GM15510 (cell line): ENCODE measurements around the gene NFKBIZ.

ENCODE experiments used
- POLR2A ChIP-seq: IDR thresholded peaks from 3 replicates; pipeline ENCODE4 v1.6.1; 2011; ENCODE audit warnings: borderline replicate concordance; ENCODE audit not compliant: insufficient read length; ENCODE audit errors: extremely low read depth

Gene NFKBIZ

DNA sequence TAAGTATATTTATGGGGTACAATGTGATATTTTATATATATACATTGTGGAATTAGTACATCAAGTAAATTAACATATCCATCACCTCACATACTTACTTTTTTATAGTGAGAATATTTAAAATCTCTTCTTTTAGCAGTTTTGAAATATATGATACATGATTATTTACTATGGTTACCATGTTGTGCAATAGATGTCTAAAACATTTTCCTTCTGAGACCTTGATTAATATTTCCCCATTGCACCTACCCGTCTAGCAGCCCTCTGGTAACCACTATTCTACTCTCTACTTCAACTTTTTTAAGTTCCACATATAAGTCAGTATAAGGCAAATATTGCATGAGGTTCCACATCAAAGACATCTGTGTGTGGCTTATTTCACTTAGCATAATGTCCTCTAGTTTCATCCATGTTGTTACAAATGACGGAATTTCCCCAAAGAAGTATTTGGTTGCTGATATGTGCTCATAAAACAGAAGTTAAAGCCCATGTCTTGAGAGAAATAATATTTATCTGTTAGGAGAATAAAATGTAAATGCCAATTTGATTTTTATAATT, 29.6 kb upstream of the NFKBIZ start:
- TF ChIP-seq POLR2A = no peak

DNA sequence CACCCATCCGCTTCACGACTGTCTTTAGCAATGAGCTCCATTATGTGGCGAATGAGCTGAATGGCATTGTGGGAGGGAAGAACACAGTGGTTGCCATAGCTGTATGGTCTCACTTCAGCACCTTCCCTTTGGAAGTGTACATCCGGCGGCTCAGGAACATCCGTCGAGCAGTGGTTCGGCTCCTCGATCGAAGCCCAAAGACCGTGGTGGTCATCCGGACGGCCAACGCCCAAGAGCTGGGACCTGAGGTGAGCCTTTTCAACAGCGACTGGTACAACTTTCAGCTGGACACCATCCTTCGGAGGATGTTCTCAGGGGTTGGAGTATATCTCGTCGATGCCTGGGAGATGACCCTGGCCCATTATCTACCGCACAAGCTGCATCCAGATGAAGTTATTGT, 27.8 kb upstream of the NFKBIZ start:
- TF ChIP-seq POLR2A = no peak

DNA sequence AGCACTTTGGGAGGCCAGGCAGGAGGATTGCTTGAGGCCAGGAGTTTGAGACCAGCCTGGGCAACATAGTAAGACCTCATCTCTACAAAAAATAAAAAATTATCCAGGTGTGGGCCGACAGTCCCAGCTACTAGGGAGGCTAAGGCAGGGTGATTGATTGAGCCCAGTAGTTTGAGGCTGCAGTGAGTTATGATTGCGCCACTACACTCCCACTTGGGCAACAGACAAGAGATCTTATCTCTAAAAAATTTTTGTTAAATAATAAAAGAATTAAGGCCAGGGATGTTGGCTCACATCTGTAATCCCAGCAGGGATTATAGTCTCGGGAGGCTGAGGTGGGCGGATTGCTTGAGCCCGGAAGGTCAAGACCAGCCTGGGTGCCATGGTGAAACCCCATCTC, 25.8 kb upstream of the NFKBIZ start:
- TF ChIP-seq POLR2A = no peak

DNA sequence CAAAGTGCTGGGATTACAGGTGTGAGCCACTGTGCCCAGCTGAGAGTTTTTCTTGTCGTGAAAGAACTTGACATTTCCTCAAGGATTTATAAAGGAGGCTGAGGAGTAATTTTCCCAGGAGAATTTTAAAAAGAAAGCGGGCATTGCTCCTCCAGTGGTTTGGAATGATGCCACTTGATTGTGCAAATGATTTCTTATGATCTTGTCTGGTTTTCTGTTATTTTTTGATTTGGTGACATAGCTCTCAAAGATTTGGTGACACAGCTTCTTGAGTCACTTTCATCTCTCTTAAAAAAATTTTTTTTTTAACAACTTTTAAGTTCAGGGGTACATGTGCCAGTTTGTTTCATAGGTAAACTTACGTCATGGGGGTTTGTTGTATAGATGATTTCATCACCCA, 24.6 kb upstream of the NFKBIZ start:
- no peak for TF ChIP-seq POLR2A

DNA sequence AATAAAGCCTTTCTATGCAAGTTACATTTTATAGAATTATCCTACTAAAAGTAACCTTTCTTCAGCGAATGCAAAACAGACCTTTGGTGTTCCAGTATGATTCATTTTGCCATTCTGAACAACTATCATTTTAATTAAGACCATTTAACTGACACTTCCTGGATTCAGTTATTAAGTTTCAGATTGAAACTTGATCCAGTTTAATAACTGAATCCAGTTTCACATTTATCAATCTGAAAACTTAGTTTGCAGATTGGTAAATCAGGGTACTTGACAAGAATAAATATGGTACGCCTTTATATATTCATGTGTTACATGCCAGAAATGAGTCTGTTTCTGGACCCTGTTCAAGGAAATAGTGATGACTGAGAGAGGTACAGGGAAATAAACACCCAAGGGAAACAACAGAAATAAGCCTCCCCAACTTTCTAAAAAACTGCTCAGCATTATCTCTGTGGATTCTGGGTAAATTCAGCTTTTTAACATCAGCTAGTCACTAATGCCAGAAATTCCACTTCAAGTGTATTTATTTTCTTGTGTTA, 23.3 kb upstream of the NFKBIZ start:
- no peak for TF ChIP-seq POLR2A

DNA sequence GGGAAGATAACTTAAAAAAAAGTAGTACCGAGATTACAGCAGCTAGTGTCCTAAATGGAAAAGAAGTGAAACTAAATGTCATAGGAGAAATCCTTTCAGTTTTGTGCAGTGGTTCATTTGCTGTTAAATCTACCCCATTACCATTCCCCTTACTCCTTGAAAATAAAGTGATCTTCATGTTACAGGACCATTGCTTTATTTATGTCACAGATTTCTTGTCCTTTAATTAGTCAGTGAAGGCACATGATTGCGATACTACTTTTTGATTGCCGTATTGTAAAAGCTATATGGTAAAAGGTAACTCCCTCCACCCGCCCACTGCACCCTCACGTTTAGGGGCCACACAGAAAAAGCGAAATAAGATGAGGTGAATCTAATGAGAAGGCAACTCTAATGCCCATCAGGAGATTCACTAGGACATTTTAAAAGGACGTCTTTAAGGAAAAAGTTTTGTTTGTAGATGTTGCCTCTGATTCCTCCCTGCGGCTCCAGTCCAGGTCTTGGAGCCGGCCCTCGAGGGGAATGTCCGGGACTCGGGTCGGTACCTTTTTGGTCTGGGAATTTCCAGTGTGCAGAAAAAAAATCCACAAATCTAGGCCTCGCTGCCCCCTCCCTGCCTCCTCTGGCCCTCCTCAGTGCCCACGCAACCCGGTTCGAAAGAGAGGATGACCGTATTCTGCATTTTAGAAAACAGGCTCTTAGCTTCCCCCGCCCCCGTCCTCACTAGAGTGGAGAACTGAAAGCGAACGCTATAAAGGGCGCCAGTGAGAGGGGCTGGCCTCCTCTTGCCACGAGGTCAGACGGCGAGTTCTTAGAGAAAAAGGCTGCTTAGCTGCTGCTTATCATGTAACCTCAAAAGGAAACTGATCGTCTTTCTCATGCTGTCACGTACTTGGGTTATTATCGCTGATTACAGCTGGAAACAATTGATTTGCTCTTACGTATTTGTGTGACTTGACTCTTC, 21.8 kb upstream of the NFKBIZ start:
- TF ChIP-seq POLR2A = peak; percentile 75

DNA sequence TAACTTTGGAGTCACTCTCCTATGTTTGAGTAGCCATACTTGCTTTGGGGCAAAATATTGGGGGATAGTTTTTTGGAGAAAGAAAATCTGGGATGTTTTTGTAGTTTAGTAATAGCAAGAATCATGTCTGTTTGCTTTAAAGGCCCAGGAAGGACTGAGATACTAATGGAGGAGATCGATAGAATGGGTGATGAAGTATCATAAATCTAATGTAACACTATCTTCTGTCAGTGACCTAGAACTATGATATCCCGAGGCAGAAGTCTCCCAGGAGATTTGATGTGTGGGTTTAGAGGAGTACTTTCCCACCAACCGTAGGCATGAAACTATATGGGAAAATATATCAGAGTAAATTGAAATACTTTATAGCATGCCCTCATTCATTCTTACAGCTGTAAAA, 21.0 kb upstream of the NFKBIZ start:
- no peak for TF ChIP-seq POLR2A

DNA sequence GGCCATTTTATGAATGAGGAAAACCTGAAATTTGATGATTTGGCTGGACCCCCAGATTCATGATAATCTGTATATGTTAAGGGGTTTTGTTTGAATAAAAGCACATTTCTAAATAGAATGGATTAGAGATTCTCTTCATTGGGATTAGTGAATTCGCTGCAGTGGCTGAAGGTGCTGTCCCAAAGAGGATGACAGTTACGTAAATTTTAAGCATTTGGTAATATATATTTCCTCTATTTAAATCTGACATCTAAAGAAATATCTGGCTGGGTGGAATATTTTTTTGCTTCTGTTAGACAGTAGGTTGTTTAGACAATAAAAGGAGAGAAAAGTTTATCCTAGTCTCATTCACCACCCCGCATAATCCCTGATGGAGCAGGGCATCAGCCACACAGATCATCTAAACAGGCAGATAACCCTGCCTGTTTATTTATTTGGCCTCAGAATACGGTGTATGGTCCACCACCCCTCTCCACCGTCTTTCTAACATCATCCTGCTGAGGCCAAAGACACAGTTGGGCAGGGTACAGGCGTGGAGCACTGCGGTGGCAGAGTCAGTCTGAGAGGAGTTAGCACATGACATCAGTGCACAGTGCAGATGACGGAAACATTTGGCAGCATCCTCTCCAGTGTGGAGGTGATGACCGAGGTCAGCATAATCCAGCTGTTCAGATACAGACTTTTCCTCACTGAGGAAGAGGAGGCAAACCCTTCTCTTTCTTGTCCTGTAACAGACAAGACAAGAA, 20.4 kb upstream of the NFKBIZ start:
- TF ChIP-seq POLR2A = peak; percentile 55

DNA sequence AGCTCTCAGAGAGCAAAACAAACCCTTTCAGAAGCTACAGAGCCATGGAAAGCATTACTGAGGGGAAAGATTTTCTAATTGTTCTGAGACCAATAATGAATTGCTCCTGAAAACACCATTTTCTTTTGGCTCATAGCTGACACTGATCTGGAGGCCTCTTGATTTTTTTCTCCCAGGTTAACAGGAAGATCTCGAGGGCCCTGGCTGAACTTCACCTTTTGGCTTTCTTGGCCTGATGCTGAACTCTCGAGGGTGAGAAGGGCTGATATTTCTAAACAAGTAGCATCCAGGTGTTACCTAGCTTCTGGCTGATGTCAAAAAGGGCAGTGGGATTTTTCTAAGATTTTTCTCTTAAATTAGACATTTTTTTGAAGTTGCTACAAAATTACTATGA, 19.9 kb upstream of the NFKBIZ start:
- TF ChIP-seq POLR2A = no peak

DNA sequence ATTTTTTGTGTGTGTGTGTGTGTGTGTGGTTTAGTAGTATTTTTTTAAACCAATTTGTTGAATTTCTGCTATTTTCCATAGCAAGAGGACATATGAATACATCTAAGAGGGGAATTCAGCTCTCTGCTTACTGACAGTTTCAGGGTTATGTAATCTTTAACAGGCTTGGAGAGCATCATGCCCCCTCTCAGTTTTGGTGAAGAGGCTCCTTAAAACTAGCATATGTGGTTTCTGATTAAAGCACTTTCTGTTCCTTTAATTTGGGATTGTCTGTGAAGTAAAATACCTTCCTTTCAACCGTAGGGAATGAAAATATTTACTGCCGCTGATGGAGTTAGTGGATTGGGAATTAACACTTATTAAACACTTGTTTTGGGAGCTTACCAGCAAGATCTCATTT, 19.4 kb upstream of the NFKBIZ start:
- TF ChIP-seq POLR2A = no peak

DNA sequence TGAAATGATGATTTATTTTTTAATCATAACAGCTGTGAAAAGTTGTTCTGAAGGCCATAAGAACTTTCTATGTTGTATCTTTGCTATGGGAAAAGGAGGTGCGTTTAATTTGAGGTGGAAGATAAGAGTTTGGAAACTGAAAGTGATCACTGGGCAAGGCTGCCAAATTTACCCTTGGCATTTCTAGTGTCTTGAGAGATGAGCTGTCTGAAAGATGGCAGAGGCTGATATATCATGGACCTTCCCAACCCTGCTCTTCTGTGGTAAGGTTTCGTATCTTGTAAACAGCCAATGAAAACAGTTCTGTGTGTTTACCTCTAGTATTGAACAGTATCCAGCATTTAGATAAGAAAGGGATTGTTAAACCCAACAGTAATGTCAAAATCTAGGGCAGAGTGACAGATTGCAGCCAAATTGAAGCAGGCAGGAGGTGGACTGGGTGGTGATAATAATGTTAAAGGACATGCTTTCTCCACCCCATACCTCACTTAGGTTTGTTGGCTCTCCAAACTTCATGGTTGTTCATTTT, 15.8 kb upstream of the NFKBIZ start:
- TF ChIP-seq POLR2A = no peak

DNA sequence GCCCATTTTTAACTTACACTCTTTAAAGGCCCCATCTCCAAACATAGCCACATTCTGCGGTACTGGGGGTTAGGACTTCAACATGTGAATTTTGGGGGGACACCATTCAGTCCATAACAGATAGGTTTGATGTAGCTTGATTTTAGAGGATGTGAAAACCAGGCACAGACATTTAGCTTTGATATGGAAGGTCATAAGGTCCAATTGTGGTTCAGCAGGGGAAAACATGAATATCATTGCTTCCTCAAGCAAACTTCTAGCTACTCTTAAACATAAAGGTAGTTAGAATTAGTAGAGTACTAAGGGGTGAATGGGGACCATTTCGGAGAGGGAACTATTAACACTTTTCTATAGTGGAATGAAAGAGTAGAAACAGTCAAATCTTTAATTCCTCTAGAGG, 13.6 kb upstream of the NFKBIZ start:
- TF ChIP-seq POLR2A = no peak

DNA sequence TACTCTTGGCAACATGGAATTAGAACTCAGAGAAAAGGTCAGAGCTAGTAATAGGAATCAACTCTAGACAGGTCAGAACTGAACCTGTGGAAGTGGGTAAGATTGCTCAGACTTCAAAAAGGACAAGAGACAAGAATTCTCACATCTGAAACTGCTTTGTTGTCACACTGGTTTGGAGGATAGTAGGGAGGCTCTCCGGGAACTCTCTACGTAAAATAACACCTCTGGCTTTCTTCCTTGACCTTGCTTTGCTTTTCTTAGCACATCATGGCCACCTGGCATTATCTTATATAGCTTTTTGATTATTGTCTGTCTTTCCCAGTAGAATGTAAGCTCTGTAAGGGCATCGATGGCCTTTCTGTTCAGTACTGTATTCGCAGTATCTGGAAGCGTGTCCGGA, 13.2 kb upstream of the NFKBIZ start:
- TF ChIP-seq POLR2A = no peak

DNA sequence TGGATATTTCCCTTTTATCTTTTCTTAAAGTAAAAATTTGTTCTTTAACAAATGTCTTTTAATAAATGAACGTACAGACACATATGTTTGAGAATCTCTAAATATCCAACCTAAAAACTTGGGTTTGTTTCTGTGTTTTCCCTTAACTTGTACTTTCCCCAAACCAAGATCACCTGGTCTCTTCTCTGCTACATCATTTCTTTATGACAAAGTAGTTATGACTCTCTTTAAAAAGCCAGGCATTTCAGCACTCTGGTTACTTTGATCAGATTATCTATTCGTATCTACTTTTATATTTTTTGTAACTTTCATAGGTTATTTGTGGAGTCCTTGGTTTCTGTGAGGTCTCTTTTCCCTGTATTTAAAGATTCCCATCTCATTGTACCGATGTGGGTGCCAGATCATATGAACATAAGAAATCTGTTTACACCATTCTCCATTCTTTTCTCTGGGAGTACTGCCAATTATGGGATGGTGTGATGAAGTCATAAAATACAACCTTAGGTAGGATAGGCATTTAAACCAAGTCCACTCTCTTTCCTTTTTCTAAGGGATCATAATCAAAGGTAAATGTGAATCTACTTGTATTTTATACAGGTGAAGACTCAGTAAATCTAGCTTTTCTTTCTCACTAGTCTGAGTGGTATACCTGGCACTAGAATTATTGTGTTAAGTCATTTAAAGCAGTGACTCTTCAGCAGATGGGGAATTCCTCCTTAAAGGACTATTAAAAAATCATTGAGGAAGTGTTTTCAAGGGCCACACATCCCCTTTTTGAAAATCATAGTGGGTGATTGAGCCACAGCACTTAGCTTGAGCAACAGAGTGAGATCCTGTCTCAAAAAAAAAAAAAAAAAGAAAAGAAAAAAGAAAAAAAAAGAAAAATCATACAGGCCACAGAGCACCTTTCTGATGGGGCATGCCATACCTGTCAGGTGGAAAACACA, 12.4 kb upstream of the NFKBIZ start:
- no peak for TF ChIP-seq POLR2A
